Brain microvascular endothelial cell (primary cell): ENCODE measurements around the gene WEE2.

Source experiments
- DNase-seq: peaks from one replicate; pipeline ENCODE4 v3.0.0-alpha.2; 2020
- H3K27ac ChIP-seq: fragments of 250-450 bp; sonication (Bioruptor Pico); 2 replicates; pipeline ENCODE4 v1.5.1; 2020; ENCODE audit warnings: mild to moderate bottlenecking, moderate library complexity
- H3K27me3 ChIP-seq: fragments of 250-450 bp; sonication (Bioruptor Pico); replicated peaks from 2 replicates; pipeline ENCODE4 v1.5.1; 2020; ENCODE audit warnings: mild to moderate bottlenecking
- H3K36me3 ChIP-seq: fragments of 250-450 bp; sonication (Bioruptor Pico); replicated peaks from 2 replicates; pipeline ENCODE4 v1.5.1; 2020; ENCODE audit warnings: mild to moderate bottlenecking
- H3K4me3 ChIP-seq: 2 replicates; pipeline ENCODE4 v1.5.1; 2011; ENCODE audit warnings: low read depth, mild to moderate bottlenecking, control low read depth, low read length, moderate library complexity
- CTCF ChIP-seq: IDR thresholded peaks from 2 replicates; pipeline ENCODE4 v1.5.1; 2011; ENCODE audit warnings: low read depth, mild to moderate bottlenecking, moderate library complexity, low read length, control low read depth, inconsistent platforms; ENCODE audit errors: missing control alignments
- in situ Hi-C: cut with HindIII; loops from 2 replicates; pipeline ENCODE4 v1.10.0; 2017; ENCODE audit warnings: low sequenced_read_pairs, low pct_ligation_motif_present

WEE2 gene

GRCh38 chr7:141674171-141674671, 33.9 kb upstream of the WEE2 start:
- peak overlapping the region; percentile 71 for H3K27ac ChIP-seq

GRCh38 chr7:141674702-141675101, 33.5 kb upstream of the WEE2 start:
- in situ Hi-C loops: no loop called here
- TF ChIP-seq CTCF: peak; percentile 78
- DNase-seq: no peak
- no peaks in the 10 kb centered on the region for H3K27me3 ChIP-seq
- no peak overlapping the region for H3K4me3 ChIP-seq
- H3K36me3 ChIP-seq: no peaks in the 10 kb centered on the region
- peak overlapping the region; percentile 71 for H3K27ac ChIP-seq

More at GRCh38 chr7:141674171-141674671, 33.9 kb upstream of the WEE2 start:
- no peaks in the 10 kb centered on the region for H3K36me3 ChIP-seq
- peak; percentile 48 for DNase-seq
- no peaks in the 10 kb centered on the region for H3K27me3 ChIP-seq
- in situ Hi-C loops: no loop called here
- TF ChIP-seq CTCF: no peak
- H3K4me3 ChIP-seq: no peak overlapping the region

- H3K4me3 ChIP-seq: no peak overlapping the region
- H3K27ac ChIP-seq: no peak overlapping the region
- H3K36me3 ChIP-seq: no peaks in the 10 kb centered on the region
- H3K27me3 ChIP-seq: no peaks in the 10 kb centered on the region
- DNase-seq: no peak
- in situ Hi-C loops: no loop called here
- no peak for TF ChIP-seq CTCF
Measured at GRCh38 chr7:141675436-141676215, 32.5 kb upstream of the WEE2 start.

- in situ Hi-C loops: no loop called here
- DNase-seq: no peak
- Histone ChIP-seq H3K4me3 (no peak overlapping the region), H3K36me3 (no peaks in the 10 kb centered on the region), H3K27ac (no peak overlapping the region), H3K27me3 (no peaks in the 10 kb centered on the region)
- TF ChIP-seq CTCF: no peak
Measured at GRCh38 chr7:141676618-141677017, 31.5 kb upstream of the WEE2 start.

GRCh38 chr7:141679014-141679413, 29.1 kb upstream of the WEE2 start:
- in situ Hi-C loops: no loop called here
- H3K27ac ChIP-seq: no peak overlapping the region
- no peak for DNase-seq
- no peaks in the 10 kb centered on the region for H3K36me3 ChIP-seq
- H3K4me3 ChIP-seq: no peak overlapping the region
- no peaks in the 10 kb centered on the region for H3K27me3 ChIP-seq
- no peak for TF ChIP-seq CTCF
